NCI-H510A treated with DMSO at 0.1 percent for 48 hours (cell line): Measurements from ENCODE around the gene MADCAM1.

Experiments
- DNase-seq: peaks from one replicate; lab custom pipeline; 2025; lab: John Stamatoyannopoulos, UW

Gene MADCAM1

GRCh38 chr19:508204-509150 is 12.2 kb downstream of the MADCAM1 start:
- DNase-seq, result no peak

- DNase-seq, result peak; percentile 68
Observed at GRCh38 chr19:510606-511100, 14.4 kb downstream of the MADCAM1 start.

- DNase-seq, result peak; percentile 89
Observed at GRCh38 chr19:511101-511851, 15.0 kb downstream of the MADCAM1 start.

GRCh38 chr19:512547-513365 is 16.5 kb downstream of the MADCAM1 start:
- DNase-seq, result peak; percentile 79

- no peak for DNase-seq
Observed at GRCh38 chr19:513368-514165, 17.3 kb downstream of the MADCAM1 start.

- no peak for DNase-seq
Observed at GRCh38 chr19:514166-514663, 17.9 kb downstream of the MADCAM1 start.

GRCh38 chr19:517721-518597 is 21.7 kb downstream of the MADCAM1 start:
- no peak for DNase-seq

GRCh38 chr19:518598-519231 is 22.4 kb downstream of the MADCAM1 start:
- no peak for DNase-seq

- no peak for DNase-seq
Observed at GRCh38 chr19:519449-519865, 23.2 kb downstream of the MADCAM1 start.

- no peak for DNase-seq
Observed at GRCh38 chr19:522726-523125, 26.4 kb downstream of the MADCAM1 start.

- DNase-seq, result no peak
Observed at GRCh38 chr19:524062-524674, 27.9 kb downstream of the MADCAM1 start.

GRCh38 chr19:525029-525428 is 28.7 kb downstream of the MADCAM1 start:
- no peak for DNase-seq

- no peak for DNase-seq
Observed at GRCh38 chr19:525857-526419, 29.7 kb downstream of the MADCAM1 start.

GRCh38 chr19:530134-531008 is 34.1 kb downstream of the MADCAM1 start:
- no peak for DNase-seq

- DNase-seq, result peak; percentile 37
Observed at GRCh38 chr19:531009-531752, 34.9 kb downstream of the MADCAM1 start.

GRCh38 chr19:531753-532560 is 35.7 kb downstream of the MADCAM1 start, which contains the start of gene CDC34:
Gene CDC34 (plus strand): TSS chr19:531760. CDS start chr19:531932, 172 bp downstream.
- DNase-seq, result no peak
